SK-N-SH (cell line): ENCODE data around the gene SLC24A3. TPM values are rescaled to one million over a fixed set of nuclear protein-coding genes. Genes with fewer than 3 reads are reported as not detected.

Source experiments
- CTCF ChIA-PET: fragments of 300-600, 350-600 bp; formaldehyde crosslinking; extraction: SDS; loops from one replicate; lab custom pipeline; 2021; lab: Yijun Ruan, JAX
- POLR2A ChIA-PET: fragments of 350-600 bp; sonication (Branson Sonifier 250); formaldehyde crosslinking; extraction: SDS; loops from one replicate; lab custom pipeline; 2020; ENCODE audit warnings: antibody characterized with exemption, inconsistent platforms; lab: Yijun Ruan, JAX
- DNase-seq: peaks from one replicate; pipeline ENCODE4 v3.0.0; 2012
- H2AFZ ChIP-seq: fragments of 200-600 bp; sonication (generic); 2 replicates; pipeline ENCODE4 v1.8.1; 2016; ENCODE audit warnings: antibody characterized with exemption, mild to moderate bottlenecking, low read depth
- H3F3A ChIP-seq: fragments of 200-600 bp; sonication (generic); replicated peaks from 2 replicates; pipeline ENCODE3; 2016; ENCODE audit warnings: antibody characterized with exemption, mild to moderate bottlenecking; ENCODE audit not compliant: insufficient read depth
- H3K27ac ChIP-seq, 2 experiments: fragments of 200-500 bp in 1 of 2; fragments of 200-600 bp in 1 of 2; sonication (Bioruptor generic) in 1 of 2; sonication (generic), shearing (Covaris generic) in 1 of 2; 2 replicates each; pipeline versions ENCODE4 v1.5.1 to v1.6.1; 2014 to 2016; ENCODE audit warnings: low read depth in 2 of 2, inconsistent platforms in 1 of 2, low read length in 1 of 2, mild to moderate bottlenecking in 1 of 2, mixed read lengths in 1 of 2
- H3K27me3 ChIP-seq: fragments of 200-600 bp; sonication (generic), shearing (Covaris generic); 2 replicates; pipeline ENCODE4 v1.6.1; 2016; ENCODE audit warnings: mixed run types; ENCODE audit not compliant: insufficient read depth
- H3K36me3 ChIP-seq, 2 experiments: fragments of 200-500 bp in 1 of 2; fragments of 200-600 bp in 1 of 2; sonication (Bioruptor generic) in 1 of 2; sonication (generic) in 1 of 2; replicated peaks in 1 of 2; 2 replicates each; pipeline versions ENCODE3 to v1.5.1; 2014 to 2016; ENCODE audit warnings: low read length in 1 of 2, mild to moderate bottlenecking in 1 of 2; ENCODE audit not compliant: insufficient read depth in 2 of 2, control insufficient read depth in 1 of 2
- H3K4me1 ChIP-seq, 2 experiments: fragments of 200-500 bp in 1 of 2; fragments of 200-600 bp in 1 of 2; sonication (Bioruptor generic) in 1 of 2; sonication (generic), shearing (Covaris generic) in 1 of 2; 2 replicates each; pipeline versions ENCODE4 v1.5.1 to v1.6.1; 2014 to 2016; ENCODE audit warnings: low read depth in 1 of 2, low read length in 1 of 2, mixed run types in 1 of 2; ENCODE audit not compliant: insufficient read depth in 2 of 2, control insufficient read depth in 1 of 2
- H3K4me2 ChIP-seq: fragments of 200-600 bp; sonication (generic), shearing (Covaris generic); 2 replicates; pipeline ENCODE4 v1.6.1; 2017; ENCODE audit warnings: mixed run types
- H3K4me3 ChIP-seq, 2 experiments: fragments of 200-500 bp in 1 of 2; fragments of 200-600 bp in 1 of 2; sonication (Bioruptor generic) in 1 of 2; sonication (generic), shearing (Covaris generic) in 1 of 2; 2 replicates each; pipeline versions ENCODE4 v1.5.1 to v1.8.1; 2014 to 2016; ENCODE audit warnings: low read depth in 2 of 2, inconsistent platforms in 1 of 2, low read length in 1 of 2, mild to moderate bottlenecking in 1 of 2, mixed read lengths in 1 of 2, moderate library complexity in 1 of 2
- H3K79me2 ChIP-seq: fragments of 200-600 bp; sonication (generic); 2 replicates; pipeline ENCODE4 v1.8.1; 2017; ENCODE audit warnings: mild to moderate bottlenecking; ENCODE audit not compliant: insufficient read depth
- H3K9ac ChIP-seq: fragments of 200-600 bp; sonication (generic); 2 replicates; pipeline ENCODE4 v1.6.1; 2017; ENCODE audit warnings: mixed run types
- H3K9me2 ChIP-seq: fragments of 200-600 bp; sonication (generic); 2 replicates; pipeline ENCODE4 v1.6.1; 2017; ENCODE audit warnings: mixed run types
- H3K9me3 ChIP-seq: fragments of 200-600 bp; sonication (generic); 2 replicates; pipeline ENCODE4 v1.6.1; 2017; ENCODE audit warnings: mixed run types, mild to moderate bottlenecking, moderate library complexity
- H4K20me1 ChIP-seq: fragments of 200-600 bp; sonication (generic); 2 replicates; pipeline ENCODE4 v1.6.1; 2017; ENCODE audit warnings: mild to moderate bottlenecking, mixed run types; ENCODE audit not compliant: insufficient read depth
- CTCF ChIP-seq: fragments of 200-600 bp; sonication (generic); IDR thresholded peaks from 2 replicates; pipeline ENCODE4 v1.6.1; 2017; ENCODE audit warnings: antibody characterized with exemption, mild to moderate bottlenecking, moderate library complexity
- EP300 ChIP-seq, 2 experiments: IDR thresholded peaks; 2 replicates each; pipeline versions ENCODE4 v1.4.0 to v1.6.1; 2012; ENCODE audit warnings: borderline replicate concordance in 1 of 2, low read depth in 1 of 2, low read length in 1 of 2
- GATA2 ChIP-seq: sonication (generic); formaldehyde crosslinking; IDR thresholded peaks from 2 replicates; pipeline ENCODE4 v1.5.0; 2020; ENCODE audit warnings: mild to moderate bottlenecking, missing genetic modification reagents
- JUND ChIP-seq: IDR thresholded peaks from 2 replicates; pipeline ENCODE4 v1.4.0; 2012
- MAX ChIP-seq: IDR thresholded peaks from 2 replicates; pipeline ENCODE4 v1.4.0; 2012; ENCODE audit warnings: low read depth
- NFIC ChIP-seq: IDR thresholded peaks from 2 replicates; pipeline ENCODE4 v1.4.0; 2012; ENCODE audit warnings: borderline replicate concordance
- RAD21 ChIP-seq: IDR thresholded peaks from 2 replicates; pipeline ENCODE4 v1.6.1; 2012; ENCODE audit warnings: mild to moderate bottlenecking, low read length
- REST ChIP-seq: IDR thresholded peaks from 2 replicates; pipeline ENCODE4 v1.6.1; 2012; ENCODE audit warnings: mild to moderate bottlenecking, low read depth, low read length, moderate library complexity
- RXRA ChIP-seq: IDR thresholded peaks from 2 replicates; pipeline ENCODE4 v1.4.0; 2012; ENCODE audit warnings: low read depth, mild to moderate bottlenecking, borderline replicate concordance
- TEAD4 ChIP-seq: IDR thresholded peaks from 2 replicates; pipeline ENCODE4 v1.4.0; 2012; ENCODE audit warnings: mild to moderate bottlenecking, borderline replicate concordance; ENCODE audit not compliant: insufficient read depth
- WGBS: methylation state at CpG from one replicate; pipeline ENCODE4 v1.1.6; 2017; ENCODE audit warnings: low lambda C conversion rate; 5-methylcytosine and 5-hydroxymethylcytosine counted together
- polyA plus RNA-seq, 3 experiments: library from polyadenylated mRNA; depleted of rRNA; stranded (reverse); fragments of >200 nt; gene quantifications; 2 replicates each; pipeline ENCODE4 v1.2.3, GENCODE V29; 2012

The SLC24A3 gene
- polyA plus RNA-seq, 1 of the 3 experiments (the other 2 are of a cell fraction), result not detected

GRCh38 chr20:19466206-19466928, 253.9 kb downstream of the SLC24A3 start:
- Histone ChIP-seq H3K4me3 (no peak overlapping the region), H4K20me1 (no peaks in the 10 kb centered on the region), H3K27ac (no peak overlapping the region), H3K79me2 (no peaks in the 10 kb centered on the region), H3F3A (no peaks in the 10 kb centered on the region), H3K9me2 (no peaks in the 10 kb centered on the region), H2AFZ (no peak overlapping the region), H3K4me2 (no peak overlapping the region), H3K36me3 (no peaks in the 10 kb centered on the region), H3K27me3 (peaks cover 25% of the 10 kb centered on the region), H3K9me3 (no peaks in the 10 kb centered on the region), H3K4me1 (no peaks in the 10 kb centered on the region), H3K9ac (no peak overlapping the region)
- DNase-seq, result no peak
- POLR2A ChIA-PET, result no interaction called here
- CTCF ChIA-PET, result no interaction called here
- WGBS, result 18% methylated on average over 10 of the region's 10 CpGs
- TF ChIP-seq REST (no peak), RXRA (no peak), TEAD4 (no peak), RAD21 (no peak), EP300 (IDR thresholded peaks at IDR 0.05; ENCODE audit: borderline replicate concordance in 1 of 2, low read depth in 1 of 2, low read length in 1 of 2) (no peak), CTCF (no peak), NFIC (no peak)

GRCh38 chr20:19473216-19473921, 260.9 kb downstream of the SLC24A3 start:
- ChIA-PET POLR2A (no interaction called here), CTCF (no interaction called here)
- no peak overlapping the region for H3K9ac ChIP-seq
- no peak for TF ChIP-seq GATA2
- TF ChIP-seq EP300 (IDR thresholded peaks at IDR 0.05; ENCODE audit: borderline replicate concordance in 1 of 2, low read depth in 1 of 2, low read length in 1 of 2), result no peak
- no peak for TF ChIP-seq MAX
- TF ChIP-seq RXRA, result no peak
- TF ChIP-seq JUND, result no peak
- no peaks in the 10 kb centered on the region for H4K20me1 ChIP-seq
- no peak overlapping the region for H3K4me2 ChIP-seq
- H3K4me3 ChIP-seq, result no peak overlapping the region
- DNase-seq, result no peak
- H3K27ac ChIP-seq, result no peak overlapping the region
- no peaks in the 10 kb centered on the region for H3K79me2 ChIP-seq
- no peaks in the 10 kb centered on the region for H3K9me2 ChIP-seq
- 12% methylated on average over 8 of the region's 8 CpGs for WGBS
- no peaks in the 10 kb centered on the region for H3K9me3 ChIP-seq
- H3K4me1 ChIP-seq, result no peaks in the 10 kb centered on the region
- H3F3A ChIP-seq, result no peaks in the 10 kb centered on the region
- peaks cover 39% of the 10 kb centered on the region for H3K27me3 ChIP-seq
- H3K36me3 ChIP-seq, result no peaks in the 10 kb centered on the region
- H2AFZ ChIP-seq, result no peak overlapping the region
